Epithelial cell of esophagus (primary cell): Measurements from ENCODE around the gene DNAAF3.
"Not testable (repeated sequence)": the region's sequence is repeated elsewhere in the genome, so short reads cannot be mapped to it uniquely, and the experiment has no call there.

Experiments
- DNase-seq: peaks from one replicate; pipeline ENCODE4 v3.0.0; 2010; ENCODE audit warnings: low read depth
- H3K4me3 ChIP-seq: 2 replicates; pipeline ENCODE4 v1.5.1; 2011; ENCODE audit warnings: mild to moderate bottlenecking, low read length, control low read depth
- CTCF ChIP-seq: IDR thresholded peaks from 2 replicates; pipeline ENCODE4 v1.5.1; 2011; ENCODE audit warnings: low read depth, mild to moderate bottlenecking, low read length, control low read depth, inconsistent platforms; ENCODE audit not compliant: insufficient read depth; ENCODE audit errors: missing control alignments

The DNAAF3 gene

GRCh38 chr19:55174425-55175116 is 8.2 kb upstream of the DNAAF3 start:
- no peak for TF ChIP-seq CTCF
- H3K4me3 ChIP-seq: no peak overlapping the region
- DNase-seq: no peak

GRCh38 chr19:55173714-55174409 is 7.4 kb upstream of the DNAAF3 start:
- peak; percentile 80 for DNase-seq
- peak overlapping the region; percentile 50 for H3K4me3 ChIP-seq
- peak; percentile 14 for TF ChIP-seq CTCF

DNA sequence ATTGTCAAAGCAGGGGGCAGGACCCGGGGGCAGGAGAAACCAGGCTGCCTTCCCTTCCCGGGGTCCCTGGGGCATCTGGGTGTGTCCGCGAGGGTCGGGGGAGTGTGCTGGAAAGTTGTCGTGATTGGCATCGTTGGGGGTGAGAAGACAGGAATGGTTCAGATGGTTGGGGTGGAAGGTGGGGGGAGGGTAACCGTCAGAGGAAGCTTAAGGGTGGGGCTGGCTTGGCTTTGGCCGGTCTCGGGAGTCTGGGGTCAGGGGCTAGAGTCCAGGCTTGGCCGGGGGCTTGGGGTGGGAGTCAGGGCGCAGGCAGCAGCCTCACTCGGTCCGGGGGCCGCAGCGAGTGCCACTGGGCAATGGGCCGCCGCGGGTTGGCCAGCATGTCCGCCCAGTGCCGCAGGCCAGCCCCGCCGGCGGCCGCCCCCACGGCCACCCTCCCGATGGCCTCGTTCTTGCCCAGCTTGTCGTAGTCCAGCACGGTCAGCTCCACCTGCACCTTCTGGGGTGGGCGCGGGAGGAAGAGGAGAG is 6.8 kb upstream of the DNAAF3 start:
- no peak for TF ChIP-seq CTCF
- peak overlapping the region; percentile 50 for H3K4me3 ChIP-seq
- no peak for DNase-seq

DNA sequence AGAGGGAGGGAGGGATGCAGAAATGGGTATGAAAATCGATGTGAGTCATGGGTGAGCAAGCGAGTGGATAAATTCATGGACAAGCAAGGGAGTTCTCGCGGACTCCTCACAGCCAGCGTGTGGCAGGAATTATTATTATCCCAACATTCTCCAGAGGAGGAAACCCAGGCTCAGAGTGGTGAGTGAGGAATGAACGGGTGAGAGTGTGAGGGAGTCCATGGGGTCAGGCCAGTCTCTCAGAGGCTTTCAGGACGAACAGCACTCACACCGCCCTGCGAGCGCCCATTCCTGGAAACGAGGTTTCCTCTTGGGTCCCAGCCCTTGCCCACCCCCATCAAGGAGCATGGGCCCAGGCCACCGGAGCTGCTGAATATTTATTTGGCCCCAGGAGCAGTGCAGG is 6.3 kb upstream of the DNAAF3 start:
- TF ChIP-seq CTCF: no peak
- H3K4me3 ChIP-seq: peak overlapping the region; percentile 50
- peak; percentile 70 for DNase-seq

- not testable (repeated sequence) for H3K4me3 ChIP-seq, DNase-seq
Observed at GRCh38 chr19:55172318-55172717, 5.9 kb upstream of the DNAAF3 start.

GRCh38 chr19:55171440-55171839 is 5.0 kb upstream of the DNAAF3 start:
- H3K4me3 ChIP-seq: no peak overlapping the region
- TF ChIP-seq CTCF: no peak
- DNase-seq: no peak

- TF ChIP-seq CTCF: no peak
- no peak for DNase-seq
Observed at GRCh38 chr19:55169136-55169535, 2.7 kb upstream of the DNAAF3 start.

More at GRCh38 chr19:55169136-55169535, 2.7 kb upstream of the DNAAF3 start:
- H3K4me3 ChIP-seq: no peak overlapping the region
